ENCODE results near the gene NFAT5. TPM values are rescaled to one million over a fixed set of nuclear protein-coding genes. Genes with fewer than 3 reads are reported as not detected.
A peak's percentile ranks its signal among the peaks of the same experiment; 100 is the strongest.

Gene NFAT5
- total RNA-seq, 1 donor from 2014 or later = 30.1 TPM

- no peak for DNase-seq (ENCODE audit: extremely low spot score, unreplicated experiment)
- Mint-ChIP-seq H3K27ac (no peak overlapping the region), H3K4me3 (no peak overlapping the region), H3K4me1 (ENCODE audit: unreplicated experiment) (peaks cover 7% of the 10 kb centered on the region), H3K36me3 (peaks cover 7% of the 10 kb centered on the region), H3K9me3 (no peaks in the 10 kb centered on the region), H3K27me3 (no peaks in the 10 kb centered on the region)
- TF ChIP-seq CTCF (conservative IDR thresholded peaks at IDR 0.05) = no peak
Measured at GRCh38 chr16:69712914-69713581, 147.3 kb downstream of the NFAT5 start.

- H3K4me3 Mint-ChIP-seq = no peak overlapping the region
- TF ChIP-seq CTCF (conservative IDR thresholded peaks at IDR 0.05) = no peak
- H3K36me3 Mint-ChIP-seq = peaks cover 11% of the 10 kb centered on the region
- H3K4me1 Mint-ChIP-seq (ENCODE audit: unreplicated experiment) = no peaks in the 10 kb centered on the region
- DNase-seq (ENCODE audit: extremely low spot score, unreplicated experiment) = no peak
- no peak overlapping the region for H3K27ac Mint-ChIP-seq
- H3K9me3 Mint-ChIP-seq = no peaks in the 10 kb centered on the region
- no peaks in the 10 kb centered on the region for H3K27me3 Mint-ChIP-seq
Measured at GRCh38 chr16:69717066-69717465, 151.3 kb downstream of the NFAT5 start.

GRCh38 chr16:69718111-69718764 lies 152.5 kb downstream of the NFAT5 start:
- no peak overlapping the region for H3K4me3 Mint-ChIP-seq
- no peak for TF ChIP-seq CTCF (conservative IDR thresholded peaks at IDR 0.05)
- H3K9me3 Mint-ChIP-seq = no peaks in the 10 kb centered on the region
- H3K27me3 Mint-ChIP-seq = no peaks in the 10 kb centered on the region
- H3K27ac Mint-ChIP-seq = peak overlapping the region; percentile 53
- peak; percentile 20 for DNase-seq (ENCODE audit: extremely low spot score, unreplicated experiment)
- H3K36me3 Mint-ChIP-seq = peaks cover 11% of the 10 kb centered on the region
- no peaks in the 10 kb centered on the region for H3K4me1 Mint-ChIP-seq (ENCODE audit: unreplicated experiment)

- Mint-ChIP-seq H3K4me1 (ENCODE audit: unreplicated experiment) (peaks cover 11% of the 10 kb centered on the region), H3K27me3 (no peaks in the 10 kb centered on the region), H3K36me3 (peaks cover 7% of the 10 kb centered on the region), H3K27ac (peak overlapping the region; percentile 46), H3K9me3 (no peaks in the 10 kb centered on the region), H3K4me3 (no peak overlapping the region)
- TF ChIP-seq CTCF (conservative IDR thresholded peaks at IDR 0.05) = no peak
- peak; percentile 29 for DNase-seq (ENCODE audit: extremely low spot score, unreplicated experiment)
Measured at GRCh38 chr16:69720822-69721430, 155.2 kb downstream of the NFAT5 start.

GRCh38 chr16:69721441-69721957 lies 155.7 kb downstream of the NFAT5 start:
- no peak for TF ChIP-seq CTCF (conservative IDR thresholded peaks at IDR 0.05)
- peak overlapping the region; percentile 46 for H3K27ac Mint-ChIP-seq
- no peaks in the 10 kb centered on the region for H3K9me3 Mint-ChIP-seq
- H3K4me3 Mint-ChIP-seq = no peak overlapping the region
- no peaks in the 10 kb centered on the region for H3K27me3 Mint-ChIP-seq
- H3K36me3 Mint-ChIP-seq = peaks cover 7% of the 10 kb centered on the region
- peaks cover 16% of the 10 kb centered on the region for H3K4me1 Mint-ChIP-seq (ENCODE audit: unreplicated experiment)
- peak; percentile 11 for DNase-seq (ENCODE audit: extremely low spot score, unreplicated experiment)
